ENCODE data around the gene CYP1B1.
"Not testable (repeated sequence)": the region's sequence is repeated elsewhere in the genome, so short reads cannot be mapped to it uniquely, and the experiment has no call there.

CYP1B1 gene

DNA sequence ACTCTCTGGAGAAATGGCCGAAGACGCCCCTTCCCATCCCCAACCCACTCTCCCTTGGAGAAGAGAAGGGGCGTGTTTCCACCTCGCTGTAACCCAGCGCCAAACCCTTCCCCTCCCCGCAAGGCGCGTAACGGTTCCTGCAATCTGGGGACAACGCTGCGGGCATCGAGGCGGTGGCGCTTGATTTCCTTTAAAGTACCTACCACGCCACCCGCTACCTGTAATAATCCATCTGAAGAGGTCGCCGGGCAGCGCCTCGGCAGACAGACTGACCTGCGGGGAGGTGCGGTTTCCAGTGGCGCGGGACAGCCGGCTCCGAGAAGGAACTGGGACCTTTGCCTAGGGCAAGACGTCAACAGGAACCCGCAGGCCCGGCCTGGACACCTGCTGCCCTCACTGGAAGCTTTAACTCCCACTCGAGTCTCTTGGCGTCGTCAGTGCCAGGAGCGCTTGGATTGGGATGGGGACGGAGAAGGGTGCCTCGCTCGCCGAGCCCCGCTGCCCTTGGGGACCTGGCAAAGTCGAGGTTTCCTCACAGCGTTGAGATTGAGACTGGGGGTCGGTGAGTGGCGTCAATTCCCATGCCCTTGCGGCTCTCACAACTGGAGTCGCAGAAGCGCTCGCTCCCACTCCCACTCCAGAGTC is at the start of gene CYP1B1:
TSS of gene CYP1B1 (minus strand) at position 645 of the 645 bp plus-strand sequence. CDS start 763 bp downstream, outside the sequence.
- peak; percentile 43 for DNase-seq

DNA sequence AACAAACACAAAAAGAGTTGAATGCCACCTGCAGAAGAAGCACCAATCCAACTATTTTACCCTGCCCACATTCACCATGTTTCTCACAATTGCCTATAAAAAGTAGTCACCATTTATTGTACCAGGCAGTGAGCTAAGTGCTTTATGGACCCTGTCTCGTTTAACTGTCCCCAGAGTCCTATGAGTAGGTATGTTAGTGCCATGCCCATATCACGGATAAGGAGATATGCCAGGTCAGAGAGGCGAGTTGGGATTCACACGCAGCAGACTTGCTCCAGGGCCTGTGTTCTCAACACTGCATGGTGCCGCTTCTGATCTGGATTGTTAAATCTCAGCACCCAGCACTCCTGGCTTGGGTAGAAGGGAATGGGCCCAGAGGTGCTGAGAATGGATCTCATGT is 49.1 kb upstream of the CYP1B1 start:
- DNase-seq, result no peak

DNA sequence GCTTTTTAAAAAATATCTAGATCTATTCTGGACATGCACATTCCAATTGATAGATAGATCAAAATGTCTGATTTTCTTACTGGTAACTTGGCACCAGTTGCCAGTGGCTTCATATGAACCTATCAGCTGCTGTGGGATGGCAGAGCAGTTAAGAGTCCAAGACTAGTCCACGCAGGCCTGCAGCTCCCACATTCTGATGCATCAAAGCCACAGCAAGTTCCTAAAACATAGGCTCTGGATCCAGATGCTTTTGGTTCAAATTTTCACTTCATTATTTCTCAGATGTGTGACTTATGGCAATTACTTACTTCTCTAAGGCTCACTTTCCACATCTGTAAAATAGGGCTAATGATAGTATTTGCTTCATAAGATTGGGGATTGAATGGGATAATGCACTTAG is 48.0 kb upstream of the CYP1B1 start:
- DNase-seq, result no peak

DNA sequence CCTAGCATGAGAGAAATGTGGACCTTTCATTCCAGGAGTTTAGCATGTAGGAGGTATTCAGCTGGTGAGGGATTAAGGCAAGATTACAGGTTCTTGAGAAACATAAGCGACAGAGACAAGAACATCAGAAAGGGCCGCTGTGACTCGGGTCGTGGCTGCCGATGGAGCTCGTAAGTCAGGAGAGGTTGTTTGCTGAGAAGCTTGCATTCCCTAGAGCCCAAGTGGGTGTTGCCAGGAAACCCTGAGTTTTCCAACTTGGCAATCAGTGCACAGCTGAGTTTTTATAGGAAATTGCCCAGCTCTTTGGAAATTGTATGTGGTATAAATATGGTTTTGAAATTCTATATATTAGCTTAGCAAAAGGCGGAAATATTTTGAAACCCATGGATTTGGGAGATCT is 46.4 kb upstream of the CYP1B1 start:
- no peak for DNase-seq

DNA sequence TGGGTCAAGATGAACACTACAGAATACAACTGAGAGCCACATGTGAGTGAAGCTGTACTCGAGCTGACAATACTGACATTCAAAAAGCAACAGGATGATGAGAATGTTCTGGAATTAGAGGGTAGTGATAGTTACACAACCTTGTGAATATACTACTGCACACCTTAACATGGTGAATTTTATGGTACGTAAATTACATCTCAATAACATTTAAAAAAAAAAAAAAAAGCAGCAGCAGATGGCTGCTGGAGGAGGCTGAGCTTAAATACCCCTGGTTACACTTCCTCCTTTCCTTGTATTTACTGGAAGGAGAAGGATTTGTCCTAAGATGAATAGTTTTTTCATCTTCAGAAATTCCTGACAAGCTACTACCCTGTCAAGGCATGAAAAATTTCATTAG is 45.5 kb upstream of the CYP1B1 start:
- no peak for DNase-seq

DNA sequence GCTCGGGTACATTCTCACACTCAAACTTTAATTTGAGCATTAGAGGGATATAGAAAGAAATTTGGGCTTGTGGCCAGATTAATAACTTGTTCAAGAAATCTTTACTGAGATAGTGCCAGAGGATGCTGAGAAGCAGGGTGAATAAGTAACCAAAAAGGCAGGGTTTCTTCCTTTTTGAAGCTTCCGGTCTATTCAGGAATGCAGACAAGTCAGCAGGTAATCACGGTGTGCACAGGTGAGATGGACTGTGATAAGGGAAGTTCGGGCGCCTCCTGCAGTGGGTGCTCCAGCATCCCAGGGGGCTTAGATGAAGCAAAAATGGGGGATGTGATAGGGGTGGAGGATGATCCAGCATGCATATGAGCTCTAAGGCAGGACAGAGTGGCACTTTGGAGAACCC is 44.9 kb upstream of the CYP1B1 start:
- DNase-seq, result no peak

DNA sequence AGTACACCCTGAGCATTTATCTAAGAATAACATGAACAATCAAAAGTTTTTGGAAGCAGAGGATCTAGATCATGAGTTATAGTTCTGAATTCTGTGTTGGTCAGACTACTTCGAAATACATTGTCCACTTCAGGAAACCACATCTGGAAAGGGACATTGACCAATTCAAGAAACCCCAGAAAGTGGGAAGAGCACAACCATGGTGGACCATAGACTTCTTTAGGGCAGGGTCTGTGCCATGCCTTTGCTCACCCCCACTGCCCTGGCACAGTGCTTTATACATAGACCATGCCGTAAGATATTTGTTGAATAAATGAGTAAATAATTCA is 44.3 kb upstream of the CYP1B1 start:
- DNase-seq, result no peak

DNA sequence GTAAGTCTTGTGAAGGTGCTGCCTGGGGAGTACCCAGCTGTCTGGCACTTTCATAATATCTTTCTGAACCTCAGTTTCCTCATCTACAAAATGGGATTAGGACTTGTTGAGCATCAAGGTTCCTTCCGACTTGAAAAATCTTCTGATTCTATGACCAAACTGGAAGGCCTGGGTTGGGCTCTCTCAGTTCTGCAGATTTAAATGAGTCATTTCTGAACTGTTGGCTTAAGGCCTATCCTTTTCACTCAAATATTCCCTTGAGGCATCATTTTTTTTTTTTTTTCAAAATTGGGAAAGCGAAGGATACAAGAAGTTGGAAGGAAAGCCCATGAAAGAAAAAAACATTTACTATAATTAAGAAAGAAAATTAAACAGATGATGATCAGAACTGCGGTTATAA is 40.8 kb upstream of the CYP1B1 start:
- no peak for DNase-seq

DNA sequence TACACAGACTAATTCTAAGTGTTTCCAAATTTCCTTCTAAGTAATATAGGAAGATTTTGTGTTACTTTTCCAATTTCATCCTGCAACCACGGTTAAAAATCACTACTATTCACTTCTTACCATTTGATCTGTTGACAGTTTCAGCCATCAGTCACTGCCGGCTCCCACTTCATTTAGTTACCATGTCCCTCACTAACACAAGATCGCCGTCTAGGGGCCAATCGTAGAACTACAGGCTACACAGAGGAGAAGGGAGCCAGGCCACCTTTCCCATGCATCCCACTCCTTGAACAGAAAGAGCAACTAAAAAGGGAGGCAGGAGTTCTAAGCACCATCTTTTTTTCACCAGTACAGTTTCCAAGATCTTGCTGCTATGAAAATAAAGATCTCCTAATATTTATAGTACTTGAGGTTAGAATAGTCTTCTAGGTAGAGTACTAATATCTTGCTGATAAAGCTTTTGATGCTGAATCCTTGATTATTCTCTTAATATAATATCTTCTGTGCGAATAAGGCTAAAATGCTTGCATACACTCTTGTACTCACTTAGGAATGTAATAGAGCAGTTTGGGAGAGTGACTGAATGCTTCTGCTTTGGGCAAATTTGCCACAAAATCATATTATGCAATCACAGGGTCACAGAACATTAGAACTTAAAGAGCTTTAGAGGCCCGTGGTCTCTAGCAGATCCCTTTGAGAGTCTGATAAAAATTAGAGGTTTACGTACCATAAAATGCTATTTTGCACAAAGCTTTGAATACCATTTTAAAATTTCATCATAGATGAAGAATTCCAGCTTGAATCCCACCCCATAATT is 39.5 kb upstream of the CYP1B1 start:
- peak; percentile 89 for DNase-seq

DNA sequence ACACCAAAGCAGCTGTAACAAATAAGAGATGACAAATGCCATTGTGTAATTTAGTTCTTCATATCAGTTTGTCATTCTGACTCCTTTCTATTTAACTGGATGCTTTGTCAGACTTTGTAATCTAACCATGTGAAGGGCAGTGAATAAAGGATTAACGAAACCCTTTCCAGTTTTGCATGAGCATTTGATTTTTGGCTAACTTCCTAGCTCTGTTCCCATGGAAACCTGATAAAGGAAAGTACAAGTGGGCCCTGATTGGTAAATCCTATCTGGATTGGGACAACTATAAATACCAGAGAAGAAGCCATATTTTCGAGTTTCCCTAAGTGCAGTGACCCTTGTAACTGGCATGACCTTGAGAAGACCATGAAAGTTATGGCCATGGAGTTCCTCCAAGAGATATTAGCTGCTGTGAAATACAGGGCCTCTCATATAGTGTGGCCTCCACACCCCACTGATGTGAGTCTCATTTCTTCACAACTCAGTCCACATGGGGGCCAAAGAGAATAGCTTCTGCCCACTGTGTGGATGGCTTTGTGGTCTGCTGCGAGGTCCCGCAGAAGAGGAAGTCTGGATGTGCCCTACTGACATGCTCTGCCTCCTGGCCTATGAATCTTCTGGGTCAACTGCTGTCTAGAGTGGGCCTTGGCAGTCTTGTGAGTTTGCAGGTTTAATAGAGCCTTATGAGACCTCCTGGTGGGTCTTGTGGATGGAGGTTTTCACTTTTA is 38.2 kb upstream of the CYP1B1 start:
- DNase-seq, result peak; percentile 63

DNA sequence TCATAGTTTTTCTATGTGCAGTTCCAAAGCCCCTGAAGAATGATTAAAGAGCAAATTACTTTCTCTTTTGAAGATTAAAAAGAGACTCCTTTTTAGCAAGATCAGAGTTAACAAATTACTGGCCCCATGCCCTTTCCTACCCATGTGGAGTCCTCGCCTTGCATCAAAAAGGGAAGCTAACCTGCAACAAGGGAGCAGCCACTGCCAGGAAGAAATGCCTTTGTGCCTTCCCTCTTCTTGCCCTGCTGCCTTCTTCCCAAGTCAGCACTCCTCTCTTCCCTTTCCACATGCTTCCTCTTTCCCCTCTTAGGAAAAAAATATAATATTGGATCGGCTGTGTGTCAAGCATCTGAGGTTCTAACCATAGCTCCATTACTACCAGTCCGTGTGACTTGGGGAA is 37.1 kb upstream of the CYP1B1 start:
- DNase-seq, result peak; percentile 30

DNA sequence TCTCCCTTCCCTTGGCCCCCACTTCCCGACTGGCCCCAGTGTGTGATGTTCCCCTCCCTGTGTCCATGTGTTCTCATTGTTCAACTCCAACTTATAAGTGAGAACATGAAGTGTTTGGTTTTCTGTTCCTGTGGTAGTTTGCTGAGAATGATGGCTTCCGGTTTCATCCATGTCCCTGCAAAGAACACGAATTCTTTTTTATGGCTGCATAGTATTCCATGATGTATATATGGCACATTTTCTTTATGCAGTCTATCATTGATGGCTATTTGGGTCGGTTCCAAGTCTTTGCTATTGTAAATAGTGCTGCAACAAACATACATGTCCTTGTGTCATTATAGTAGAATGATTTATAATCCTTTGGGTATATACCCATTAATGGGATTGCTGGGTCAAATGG is 35.4 kb upstream of the CYP1B1 start:
- DNase-seq, result not testable (repeated sequence)

DNA sequence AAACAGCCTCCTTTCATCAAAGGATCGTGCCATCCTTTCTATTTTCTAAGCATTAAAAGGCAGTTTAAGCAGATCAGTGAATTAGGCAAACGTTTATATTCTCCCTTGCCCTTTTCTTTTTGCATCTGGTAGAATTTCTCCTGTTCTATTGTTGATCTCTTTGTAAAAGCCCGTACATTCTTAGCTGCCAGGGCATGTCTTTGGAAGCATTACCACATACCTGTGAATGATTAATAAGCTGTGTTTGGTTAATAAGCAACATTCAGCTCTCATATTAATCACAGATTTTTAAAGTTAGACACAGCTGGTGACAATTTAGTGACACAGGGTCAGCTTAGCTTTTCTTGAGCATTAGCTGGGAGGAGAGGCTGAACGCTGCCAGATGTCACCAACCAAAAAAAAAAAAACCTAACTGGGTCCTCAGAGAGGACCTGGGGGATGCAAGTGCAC is 33.8 kb upstream of the CYP1B1 start:
- DNase-seq, result no peak

DNA sequence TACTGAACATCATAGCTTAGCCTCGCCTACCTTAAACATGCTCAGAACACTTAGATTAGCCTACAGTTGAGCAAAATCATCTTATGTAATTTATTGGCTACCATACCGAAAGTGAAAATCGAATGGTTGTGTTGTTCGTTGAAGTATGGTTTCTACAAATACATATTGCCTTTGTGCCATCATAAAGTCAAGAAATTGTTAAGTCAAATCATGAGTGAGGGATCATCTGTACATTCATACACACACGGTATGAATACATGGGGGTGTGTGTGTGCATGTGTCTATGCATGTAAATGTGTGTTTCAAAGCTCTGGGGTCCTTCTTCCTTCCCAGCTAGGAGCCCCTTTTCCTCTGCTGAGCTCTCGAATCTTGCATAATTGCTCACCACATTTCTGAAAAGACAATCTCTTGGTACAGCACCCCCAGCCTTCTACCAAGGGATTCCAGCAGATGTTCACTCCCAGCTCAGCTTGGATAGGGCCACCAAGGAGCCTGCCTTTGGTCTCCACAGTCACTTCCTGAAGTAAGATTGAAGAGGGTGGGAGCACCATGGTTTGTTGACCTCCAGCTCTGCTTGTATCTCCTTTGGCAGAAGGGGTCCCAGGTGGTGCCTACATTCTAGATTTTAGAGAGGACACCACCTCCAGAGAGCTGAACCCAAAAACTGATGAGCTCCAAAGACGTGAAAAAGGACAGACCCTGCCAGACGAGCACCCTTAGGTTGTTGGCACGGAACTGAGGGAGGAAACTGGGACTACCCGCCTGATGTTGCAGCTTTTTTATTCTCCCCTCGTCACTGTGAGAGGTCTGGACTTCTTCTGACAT is 33.2 kb upstream of the CYP1B1 start:
- DNase-seq, result no peak

DNA sequence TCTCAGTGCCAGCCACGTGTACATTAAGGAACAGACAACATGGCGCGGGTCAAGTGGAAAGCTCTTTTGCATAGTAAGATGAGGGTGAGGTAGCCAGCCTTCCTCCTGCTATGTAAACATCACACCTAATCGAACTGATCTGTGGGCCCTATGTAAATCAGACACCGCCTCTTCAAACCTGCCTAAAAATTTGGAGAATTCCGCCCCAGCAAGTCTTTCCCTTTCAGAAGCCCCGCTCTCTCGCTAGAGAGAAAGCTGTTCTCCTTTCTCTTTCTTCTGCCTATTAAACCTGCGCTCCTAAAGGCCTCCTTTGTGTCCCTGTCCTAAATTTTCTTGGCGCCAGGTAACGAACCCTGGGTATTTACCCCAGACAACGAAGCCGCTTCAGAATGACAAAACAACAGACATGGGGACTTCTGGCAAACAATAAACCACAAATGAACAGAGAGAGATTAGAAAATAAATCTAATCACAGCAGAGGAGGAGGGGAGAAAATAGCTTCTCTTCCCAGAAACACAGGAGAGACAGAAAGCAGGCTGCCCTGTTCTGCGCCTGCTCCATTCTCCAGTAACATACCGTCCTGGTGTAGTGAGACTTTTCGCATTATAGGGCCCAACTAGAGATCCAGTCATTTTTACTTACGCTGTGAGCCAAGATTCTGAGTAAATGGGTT is 31.9 kb upstream of the CYP1B1 start:
- DNase-seq, result no peak

DNA sequence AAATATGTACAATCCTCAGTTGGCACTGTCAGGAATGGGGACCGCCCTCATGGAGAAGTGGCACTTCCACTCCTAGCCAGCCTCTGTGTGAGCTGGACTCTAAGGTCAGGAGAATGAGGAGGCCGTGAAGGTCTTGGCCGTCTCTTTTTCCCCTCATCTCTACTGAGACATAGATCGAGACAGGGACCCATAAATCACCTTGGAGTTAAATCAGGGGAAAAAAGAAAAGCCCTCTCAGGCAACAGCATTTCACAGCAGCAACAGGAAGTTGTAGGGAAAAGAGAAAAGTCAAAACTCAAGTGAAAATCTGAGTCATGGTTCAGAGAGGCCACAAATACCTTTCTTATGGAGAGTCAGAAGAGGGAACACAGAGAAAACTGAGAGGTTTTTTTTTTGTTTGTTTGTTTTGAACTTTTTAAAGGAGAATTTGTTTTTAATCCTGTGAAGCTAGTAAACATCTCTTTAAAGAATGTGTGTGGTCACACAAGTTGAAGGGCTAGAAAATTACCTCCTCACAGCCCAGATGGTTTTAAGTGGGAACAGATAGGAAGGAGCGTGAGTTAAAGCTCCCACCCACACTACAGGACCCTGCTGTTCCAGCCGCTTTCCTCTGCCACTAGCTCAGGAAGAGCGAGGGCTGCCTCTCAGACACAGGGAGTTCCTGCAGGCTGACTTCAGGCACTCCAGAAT is 30.6 kb upstream of the CYP1B1 start:
- peak; percentile 40 for DNase-seq

DNA sequence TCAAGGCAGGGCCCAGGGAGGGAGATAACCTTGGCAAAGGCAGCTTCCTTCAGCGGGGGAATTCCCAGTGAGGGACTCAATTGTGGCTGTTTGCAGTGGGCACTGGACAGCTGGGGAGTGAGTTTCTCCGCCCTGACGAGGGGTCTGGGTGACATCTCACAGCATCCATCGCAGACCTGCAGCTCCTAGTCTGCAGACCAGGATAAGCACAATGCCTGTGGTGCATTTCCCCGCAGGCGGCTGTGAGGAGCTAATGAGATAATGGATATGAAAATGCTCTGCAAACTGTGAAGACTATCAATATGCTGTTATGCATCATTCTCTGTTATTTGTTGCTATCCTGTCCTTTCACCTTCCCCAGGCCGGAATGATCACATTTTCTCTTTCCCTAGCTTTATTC is 30.0 kb upstream of the CYP1B1 start:
- peak; percentile 57 for DNase-seq

DNA sequence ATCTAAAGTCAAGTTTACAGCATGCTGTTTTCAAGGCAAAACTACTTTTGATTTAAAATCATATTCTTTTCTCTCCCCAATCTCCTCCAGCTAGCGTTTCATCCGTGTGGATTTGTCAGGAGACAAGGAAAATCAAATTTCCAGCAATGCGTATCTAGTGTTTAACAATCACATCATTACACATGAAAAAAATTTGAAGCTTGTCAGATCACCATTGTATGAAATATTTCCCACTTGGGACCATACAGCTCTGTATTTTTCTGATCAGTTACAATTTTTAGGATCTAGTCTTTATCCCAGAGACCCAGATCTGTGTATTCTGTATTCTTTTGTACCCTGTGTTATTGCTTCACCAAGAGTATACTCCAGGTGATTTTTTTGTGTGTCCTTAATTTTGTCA is 28.6 kb upstream of the CYP1B1 start:
- DNase-seq, result no peak

DNA sequence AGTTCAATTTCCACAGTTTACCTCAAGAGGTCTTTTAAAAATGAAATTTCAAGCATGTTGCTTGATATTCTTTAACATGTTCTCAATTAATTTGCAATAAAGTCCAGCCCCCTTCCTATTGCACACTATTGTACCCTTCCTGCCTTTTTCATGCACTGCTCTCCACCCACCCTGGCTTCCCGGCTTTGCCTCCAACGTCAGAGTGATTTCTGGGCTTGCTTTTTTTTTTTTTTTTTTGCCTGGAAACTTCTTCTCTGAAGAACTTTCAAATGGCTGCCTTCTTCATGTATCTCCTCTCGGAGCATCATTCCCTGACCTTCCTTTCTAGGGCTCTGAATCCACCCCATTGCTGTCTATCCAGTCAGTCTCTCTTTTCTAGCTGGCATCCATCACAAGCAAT is 24.4 kb upstream of the CYP1B1 start:
- DNase-seq, result no peak

DNA sequence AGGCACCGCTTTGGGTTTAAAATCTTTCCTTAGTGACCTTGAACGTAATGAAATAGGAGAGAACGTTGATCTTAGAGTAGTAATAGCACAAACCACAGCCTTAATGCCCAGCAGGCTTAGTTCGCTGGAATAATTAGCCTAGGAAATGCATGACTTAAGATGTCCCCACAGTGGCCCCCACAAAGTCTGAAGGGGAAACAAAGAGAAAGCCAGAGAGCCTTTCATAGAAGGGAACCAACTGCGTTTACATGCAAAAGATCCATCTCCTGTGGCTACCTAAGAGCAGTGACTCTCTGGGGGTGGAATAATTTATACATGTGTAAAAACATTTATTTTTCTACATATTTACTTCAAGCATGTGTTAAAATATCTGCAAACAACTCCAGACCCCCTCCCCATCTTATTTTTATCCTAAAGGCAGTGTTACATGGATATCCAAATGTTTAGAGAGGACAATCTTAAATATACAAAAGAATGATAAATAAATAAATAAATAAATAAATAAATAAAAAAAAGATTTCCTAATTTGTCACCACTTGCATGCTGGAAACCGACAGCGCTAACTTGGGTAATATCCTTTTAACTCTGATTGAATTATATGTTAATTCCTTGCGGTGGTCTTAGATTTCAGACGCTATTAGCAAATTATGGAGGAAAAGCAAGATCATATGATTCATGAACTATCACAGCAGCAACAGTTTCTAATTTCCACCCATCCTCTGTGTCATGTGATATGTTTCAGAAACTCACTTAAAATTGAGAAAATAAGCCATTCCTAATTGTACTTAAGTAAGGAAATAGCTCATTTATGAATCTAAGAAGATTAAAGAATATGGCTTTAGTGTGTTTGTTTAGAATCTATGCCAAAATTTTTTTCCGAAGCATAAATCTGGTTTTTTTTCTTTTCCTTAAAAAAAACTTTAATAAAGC is 23.4 kb upstream of the CYP1B1 start:
- DNase-seq, result no peak
